SK-N-SH (cell line): ENCODE data around the gene NEU3. TPM values are rescaled to one million over a fixed set of nuclear protein-coding genes. Genes with fewer than 3 reads are reported as not detected.

Source experiments
- CTCF ChIA-PET: fragments of 300-600, 350-600 bp; formaldehyde crosslinking; extraction: SDS; loops from one replicate; lab custom pipeline; 2021; lab: Yijun Ruan, JAX
- POLR2A ChIA-PET: fragments of 350-600 bp; sonication (Branson Sonifier 250); formaldehyde crosslinking; extraction: SDS; loops from one replicate; lab custom pipeline; 2020; ENCODE audit warnings: antibody characterized with exemption, inconsistent platforms; lab: Yijun Ruan, JAX
- DNase-seq: peaks from one replicate; pipeline ENCODE4 v3.0.0; 2012
- H2AFZ ChIP-seq: fragments of 200-600 bp; sonication (generic); 2 replicates; pipeline ENCODE4 v1.8.1; 2016; ENCODE audit warnings: antibody characterized with exemption, mild to moderate bottlenecking, low read depth
- H3F3A ChIP-seq: fragments of 200-600 bp; sonication (generic); replicated peaks from 2 replicates; pipeline ENCODE3; 2016; ENCODE audit warnings: antibody characterized with exemption, mild to moderate bottlenecking; ENCODE audit not compliant: insufficient read depth
- H3K27ac ChIP-seq, 2 experiments: fragments of 200-500 bp in 1 of 2; fragments of 200-600 bp in 1 of 2; sonication (Bioruptor generic) in 1 of 2; sonication (generic), shearing (Covaris generic) in 1 of 2; 2 replicates each; pipeline versions ENCODE4 v1.5.1 to v1.6.1; 2014 to 2016; ENCODE audit warnings: low read depth in 2 of 2, inconsistent platforms in 1 of 2, low read length in 1 of 2, mild to moderate bottlenecking in 1 of 2, mixed read lengths in 1 of 2
- H3K27me3 ChIP-seq: fragments of 200-600 bp; sonication (generic), shearing (Covaris generic); 2 replicates; pipeline ENCODE4 v1.6.1; 2016; ENCODE audit warnings: mixed run types; ENCODE audit not compliant: insufficient read depth
- H3K36me3 ChIP-seq, 2 experiments: fragments of 200-500 bp in 1 of 2; fragments of 200-600 bp in 1 of 2; sonication (Bioruptor generic) in 1 of 2; sonication (generic) in 1 of 2; replicated peaks in 1 of 2; 2 replicates each; pipeline versions ENCODE3 to v1.5.1; 2014 to 2016; ENCODE audit warnings: low read length in 1 of 2, mild to moderate bottlenecking in 1 of 2; ENCODE audit not compliant: insufficient read depth in 2 of 2, control insufficient read depth in 1 of 2
- H3K4me1 ChIP-seq, 2 experiments: fragments of 200-500 bp in 1 of 2; fragments of 200-600 bp in 1 of 2; sonication (Bioruptor generic) in 1 of 2; sonication (generic), shearing (Covaris generic) in 1 of 2; 2 replicates each; pipeline versions ENCODE4 v1.5.1 to v1.6.1; 2014 to 2016; ENCODE audit warnings: low read depth in 1 of 2, low read length in 1 of 2, mixed run types in 1 of 2; ENCODE audit not compliant: insufficient read depth in 2 of 2, control insufficient read depth in 1 of 2
- H3K4me2 ChIP-seq: fragments of 200-600 bp; sonication (generic), shearing (Covaris generic); 2 replicates; pipeline ENCODE4 v1.6.1; 2017; ENCODE audit warnings: mixed run types
- H3K4me3 ChIP-seq, 2 experiments: fragments of 200-500 bp in 1 of 2; fragments of 200-600 bp in 1 of 2; sonication (Bioruptor generic) in 1 of 2; sonication (generic), shearing (Covaris generic) in 1 of 2; 2 replicates each; pipeline versions ENCODE4 v1.5.1 to v1.8.1; 2014 to 2016; ENCODE audit warnings: low read depth in 2 of 2, inconsistent platforms in 1 of 2, low read length in 1 of 2, mild to moderate bottlenecking in 1 of 2, mixed read lengths in 1 of 2, moderate library complexity in 1 of 2
- H3K79me2 ChIP-seq: fragments of 200-600 bp; sonication (generic); 2 replicates; pipeline ENCODE4 v1.8.1; 2017; ENCODE audit warnings: mild to moderate bottlenecking; ENCODE audit not compliant: insufficient read depth
- H3K9ac ChIP-seq: fragments of 200-600 bp; sonication (generic); 2 replicates; pipeline ENCODE4 v1.6.1; 2017; ENCODE audit warnings: mixed run types
- H3K9me2 ChIP-seq: fragments of 200-600 bp; sonication (generic); 2 replicates; pipeline ENCODE4 v1.6.1; 2017; ENCODE audit warnings: mixed run types
- H3K9me3 ChIP-seq: fragments of 200-600 bp; sonication (generic); 2 replicates; pipeline ENCODE4 v1.6.1; 2017; ENCODE audit warnings: mixed run types, mild to moderate bottlenecking, moderate library complexity
- H4K20me1 ChIP-seq: fragments of 200-600 bp; sonication (generic); 2 replicates; pipeline ENCODE4 v1.6.1; 2017; ENCODE audit warnings: mild to moderate bottlenecking, mixed run types; ENCODE audit not compliant: insufficient read depth
- EP300 ChIP-seq, 2 experiments: IDR thresholded peaks; 2 replicates each; pipeline versions ENCODE4 v1.4.0 to v1.6.1; 2012; ENCODE audit warnings: borderline replicate concordance in 1 of 2, low read depth in 1 of 2, low read length in 1 of 2
- EZH2phosphoT487 ChIP-seq: fragments of 200-600 bp; sonication (generic); IDR thresholded peaks from 2 replicates; pipeline ENCODE4 v1.6.1; 2017; ENCODE audit warnings: low read depth, mixed run types, mild to moderate bottlenecking, antibody characterized with exemption, moderate library complexity, borderline replicate concordance
- FOSL2 ChIP-seq: IDR thresholded peaks from 2 replicates; pipeline ENCODE4 v1.4.0; 2012; ENCODE audit warnings: low read depth, mild to moderate bottlenecking, moderate library complexity, borderline replicate concordance
- FOXJ3 ChIP-seq: sonication (generic); formaldehyde crosslinking; IDR thresholded peaks from 2 replicates; pipeline ENCODE4 v1.5.1; 2020; ENCODE audit warnings: mild to moderate bottlenecking, missing genetic modification reagents
- FOXM1 ChIP-seq: IDR thresholded peaks from 2 replicates; pipeline ENCODE4 v1.4.0; 2012; ENCODE audit warnings: low read depth, mild to moderate bottlenecking
- GATA2 ChIP-seq: sonication (generic); formaldehyde crosslinking; IDR thresholded peaks from 2 replicates; pipeline ENCODE4 v1.5.0; 2020; ENCODE audit warnings: mild to moderate bottlenecking, missing genetic modification reagents
- IRF3 ChIP-seq: fragments of 150-350 bp; IDR thresholded peaks from 2 replicates; pipeline ENCODE4 v1.6.1; 2016; ENCODE audit warnings: mild to moderate bottlenecking, low read depth, low read length
- JUND ChIP-seq: IDR thresholded peaks from 2 replicates; pipeline ENCODE4 v1.4.0; 2012
- MAX ChIP-seq: IDR thresholded peaks from 2 replicates; pipeline ENCODE4 v1.4.0; 2012; ENCODE audit warnings: low read depth
- MEF2A ChIP-seq: IDR thresholded peaks from 2 replicates; pipeline ENCODE4 v1.4.0; 2012; ENCODE audit warnings: low read depth, borderline replicate concordance
- NRF1 ChIP-seq: IDR thresholded peaks from 2 replicates; pipeline ENCODE4 v1.6.1; 2012; ENCODE audit warnings: low read depth, mild to moderate bottlenecking, low read length
- PBX3 ChIP-seq: IDR thresholded peaks from 2 replicates; pipeline ENCODE4; 2012
- RAD21 ChIP-seq: IDR thresholded peaks from 2 replicates; pipeline ENCODE4 v1.6.1; 2012; ENCODE audit warnings: mild to moderate bottlenecking, low read length
- RCOR1 ChIP-seq: fragments of 150-350 bp; IDR thresholded peaks from 2 replicates; pipeline ENCODE4 v1.6.1; 2017; ENCODE audit warnings: antibody characterized with exemption, low read length
- REST ChIP-seq: IDR thresholded peaks from 2 replicates; pipeline ENCODE4 v1.6.1; 2012; ENCODE audit warnings: mild to moderate bottlenecking, low read depth, low read length, moderate library complexity
- RFX5 ChIP-seq: IDR thresholded peaks from 2 replicates; pipeline ENCODE4 v1.6.1; 2012; ENCODE audit warnings: mild to moderate bottlenecking, improper control_type of control experiment, low read length
- SIN3A ChIP-seq: IDR thresholded peaks from 2 replicates; pipeline ENCODE4 v1.6.1; 2012; ENCODE audit warnings: low read depth, mild to moderate bottlenecking, low read length, moderate library complexity, borderline replicate concordance
- TAF1 ChIP-seq: IDR thresholded peaks from 2 replicates; pipeline ENCODE4 v1.6.1; 2012; ENCODE audit warnings: low read depth, mild to moderate bottlenecking, low read length, moderate library complexity, borderline replicate concordance
- TEAD4 ChIP-seq: IDR thresholded peaks from 2 replicates; pipeline ENCODE4 v1.4.0; 2012; ENCODE audit warnings: mild to moderate bottlenecking, borderline replicate concordance; ENCODE audit not compliant: insufficient read depth
- YY1 ChIP-seq: IDR thresholded peaks from 2 replicates; pipeline ENCODE4 v1.4.0; 2012; ENCODE audit warnings: low read depth, mild to moderate bottlenecking
- WGBS: methylation state at CpG from one replicate; pipeline ENCODE4 v1.1.6; 2017; ENCODE audit warnings: low lambda C conversion rate; 5-methylcytosine and 5-hydroxymethylcytosine counted together
- polyA plus RNA-seq, 3 experiments: library from polyadenylated mRNA; depleted of rRNA; stranded (reverse); fragments of >200 nt; gene quantifications; 2 replicates each; pipeline ENCODE4 v1.2.3, GENCODE V29; 2012

NEU3 gene
- polyA plus RNA-seq, 1 of the 3 experiments (the other 2 are of a cell fraction), result 5.7 TPM

- Histone ChIP-seq H3F3A (no peaks in the 10 kb centered on the region), H3K79me2 (no peaks in the 10 kb centered on the region), H3K9ac (no peak overlapping the region), H3K27me3 (no peaks in the 10 kb centered on the region), H3K4me3 (no peak overlapping the region), H4K20me1 (no peaks in the 10 kb centered on the region), H3K4me1 (no peaks in the 10 kb centered on the region), H3K9me3 (no peaks in the 10 kb centered on the region), H3K4me2 (no peak overlapping the region), H3K36me3 (peaks cover 50 to 52% of the 10 kb centered on the region in 2 experiments), H2AFZ (no peak overlapping the region), H3K9me2 (no peaks in the 10 kb centered on the region), H3K27ac (no peak overlapping the region)
- TF ChIP-seq TAF1 (no peak), EZH2phosphoT487 (no peak), RFX5 (no peak), RCOR1 (no peak), FOXJ3 (CRISPR knock-in tag) (no peak), JUND (no peak), MAX (no peak), GATA2 (no peak), YY1 (no peak), PBX3 (no peak), FOXM1 (no peak), EP300 (IDR thresholded peaks at IDR 0.05; ENCODE audit: borderline replicate concordance in 1 of 2, low read depth in 1 of 2, low read length in 1 of 2) (no peak), NRF1 (no peak)
- no peak for DNase-seq
- ChIA-PET CTCF (interaction anchor here (1.0 to 1.2 kb wide), 3 partner anchors 42 to 270 kb away, joined by 3 read pairs; no protein-coding TSS in a partner anchor), POLR2A (no interaction called here)
- WGBS, result 98% methylated on average over 4 of the region's 4 CpGs
Observed at GRCh38 chr11:74978041-74978440, 10.7 kb upstream of the NEU3 start.

GRCh38 chr11:74980634-74981033, 8.1 kb upstream of the NEU3 start:
- H3K9me3 ChIP-seq, result no peaks in the 10 kb centered on the region
- WGBS, result 93% methylated on average over 2 of the region's 2 CpGs
- H3K36me3 ChIP-seq, result peaks cover 26 to 34% of the 10 kb centered on the region in 2 experiments
- H3K27me3 ChIP-seq, result no peaks in the 10 kb centered on the region
- no peak overlapping the region for H3K9ac ChIP-seq
- no peaks in the 10 kb centered on the region for H3K9me2 ChIP-seq
- no peaks in the 10 kb centered on the region for H3F3A ChIP-seq
- no peaks in the 10 kb centered on the region for H4K20me1 ChIP-seq
- CTCF ChIA-PET, result interaction anchor here (0.7 to 1.1 kb wide), 2 partner anchors 41 to 51 kb away, joined by 3 read pairs; no protein-coding TSS in a partner anchor
- DNase-seq, result no peak
- H3K4me1 ChIP-seq, result no peaks in the 10 kb centered on the region
- TF ChIP-seq SIN3A (no peak), RFX5 (no peak), GATA2 (no peak), RAD21 (no peak), REST (no peak), TEAD4 (no peak), RCOR1 (no peak), PBX3 (no peak), FOXM1 (no peak), YY1 (no peak), JUND (no peak), MEF2A (no peak), IRF3 (no peak), FOXJ3 (CRISPR knock-in tag) (no peak), EZH2phosphoT487 (no peak), FOSL2 (no peak)
- TF ChIP-seq, all 33 proteins: peak for 0
- H3K4me3 ChIP-seq, result no peak overlapping the region
- POLR2A ChIA-PET, result no interaction called here
- no peak overlapping the region for H3K4me2 ChIP-seq
- no peak overlapping the region for H2AFZ ChIP-seq
- no peak overlapping the region for H3K27ac ChIP-seq
- no peaks in the 10 kb centered on the region for H3K79me2 ChIP-seq
